Osteocyte (in vitro differentiated cells): Measurements from ENCODE around the gene RIMKLA. TPM values are rescaled to one million over a fixed set of nuclear protein-coding genes. Genes with fewer than 3 reads are reported as not detected.

ENCODE experiments used
- DNase-seq: peaks from one replicate; pipeline ENCODE4 v3.0.0; 2021; ENCODE audit warnings: mixed read lengths; ENCODE audit not compliant: unreplicated experiment; ENCODE audit errors: extremely low spot score
- H3K27ac Mint-ChIP-seq: one replicate; pipeline ENCODE4 v1.8.0; 2021; ENCODE audit warnings: mild to moderate bottlenecking, mixed read lengths; ENCODE audit not compliant: unreplicated experiment
- H3K27me3 Mint-ChIP-seq: one replicate; pipeline ENCODE4 v1.8.0; 2021; ENCODE audit warnings: mixed read lengths; ENCODE audit not compliant: unreplicated experiment
- H3K36me3 Mint-ChIP-seq: one replicate; pipeline ENCODE4 v1.8.0; 2021; ENCODE audit warnings: mixed read lengths; ENCODE audit not compliant: unreplicated experiment
- H3K4me1 Mint-ChIP-seq: one replicate; pipeline ENCODE4 v1.8.0; 2021; ENCODE audit warnings: mixed read lengths; ENCODE audit not compliant: unreplicated experiment
- H3K4me3 Mint-ChIP-seq: one replicate; pipeline ENCODE4 v1.8.0; 2021; ENCODE audit warnings: mild to moderate bottlenecking, moderate library complexity, mixed read lengths; ENCODE audit not compliant: unreplicated experiment
- H3K9me3 Mint-ChIP-seq: one replicate; pipeline ENCODE4 v1.8.0; 2021; ENCODE audit warnings: mixed read lengths; ENCODE audit not compliant: unreplicated experiment
- CTCF ChIP-seq: fragments of 200-600 bp; sonication (generic); IDR thresholded peaks from 2 replicates; pipeline ENCODE4 v1.5.0; 2021; ENCODE audit warnings: antibody characterized with exemption, mild to moderate bottlenecking, moderate library complexity
- total RNA-seq: library from RNA; stranded (reverse); gene quantifications from 2 replicates; pipeline ENCODE4 v1.2.1, GENCODE V29; 2021

RIMKLA gene
- total RNA-seq, 1 donor from 2014 or later, result not detected

- Mint-ChIP-seq H3K9me3 (no peaks in the 10 kb centered on the region), H3K36me3 (no peaks in the 10 kb centered on the region), H3K27ac (no peak overlapping the region), H3K27me3 (peaks cover 30% of the 10 kb centered on the region), H3K4me3 (no peak overlapping the region), H3K4me1 (no peaks in the 10 kb centered on the region)
- DNase-seq, result no peak
- TF ChIP-seq CTCF, result no peak
Measured at GRCh38 chr1:42364089-42364488, 16.5 kb upstream of the RIMKLA start.

- no peaks in the 10 kb centered on the region for H3K4me1 Mint-ChIP-seq
- H3K27me3 Mint-ChIP-seq, result peaks cover 32% of the 10 kb centered on the region
- DNase-seq, result no peak
- TF ChIP-seq CTCF, result no peak
- H3K36me3 Mint-ChIP-seq, result no peaks in the 10 kb centered on the region
- H3K27ac Mint-ChIP-seq, result no peak overlapping the region
- no peaks in the 10 kb centered on the region for H3K9me3 Mint-ChIP-seq
- H3K4me3 Mint-ChIP-seq, result no peak overlapping the region
Measured at GRCh38 chr1:42364542-42364941, 16.1 kb upstream of the RIMKLA start.

GRCh38 chr1:42365118-42365517 is 15.5 kb upstream of the RIMKLA start:
- peaks cover 30% of the 10 kb centered on the region for H3K27me3 Mint-ChIP-seq
- no peak overlapping the region for H3K27ac Mint-ChIP-seq
- H3K4me3 Mint-ChIP-seq, result no peak overlapping the region
- H3K36me3 Mint-ChIP-seq, result no peaks in the 10 kb centered on the region
- no peaks in the 10 kb centered on the region for H3K4me1 Mint-ChIP-seq
- TF ChIP-seq CTCF, result no peak
- no peak for DNase-seq
- H3K9me3 Mint-ChIP-seq, result no peaks in the 10 kb centered on the region

- peaks cover 33% of the 10 kb centered on the region for H3K27me3 Mint-ChIP-seq
- H3K4me3 Mint-ChIP-seq, result no peak overlapping the region
- H3K36me3 Mint-ChIP-seq, result no peaks in the 10 kb centered on the region
- H3K9me3 Mint-ChIP-seq, result no peaks in the 10 kb centered on the region
- no peak for TF ChIP-seq CTCF
- H3K27ac Mint-ChIP-seq, result no peak overlapping the region
- no peaks in the 10 kb centered on the region for H3K4me1 Mint-ChIP-seq
- no peak for DNase-seq
Measured at GRCh38 chr1:42368096-42368795, 12.3 kb upstream of the RIMKLA start.

- H3K4me3 Mint-ChIP-seq, result no peak overlapping the region
- no peak overlapping the region for H3K27ac Mint-ChIP-seq
- H3K27me3 Mint-ChIP-seq, result peaks cover 33% of the 10 kb centered on the region
- no peaks in the 10 kb centered on the region for H3K36me3 Mint-ChIP-seq
- no peak for DNase-seq
- H3K9me3 Mint-ChIP-seq, result no peaks in the 10 kb centered on the region
- no peak for TF ChIP-seq CTCF
- no peaks in the 10 kb centered on the region for H3K4me1 Mint-ChIP-seq
Measured at GRCh38 chr1:42369471-42369870, 11.1 kb upstream of the RIMKLA start.
